K562 (cell line): ENCODE data around the gene BET1L. TPM values are rescaled to one million over a fixed set of nuclear protein-coding genes. Genes with fewer than 3 reads are reported as not detected.
A peak's percentile ranks its signal among the peaks of the same experiment; 100 is the strongest.
"Not testable (repeated sequence)": the region's sequence is repeated elsewhere in the genome, so short reads cannot be mapped to it uniquely, and the experiment has no call there.

Experiments
- ATAC-seq: fragments of 200-7000 bp; cut with Tn5 transposase; 3 replicates; pipeline ENCODE4 v1.9.1; 2020; ENCODE audit warnings: moderate library complexity
- BruUV-seq: library from RNA; stranded (reverse); fragments of 400-500 nt; replicated peaks from 2 replicates; lab custom pipeline; 2021; lab: Mats Ljungman, UMichigan
- CTCF ChIA-PET: fragments of 300-600 bp; formaldehyde crosslinking; extraction: SDS; loops from one replicate; lab custom pipeline; 2021; ENCODE audit warnings: low intra/inter-chr PET ratio; lab: Yijun Ruan, JAX
- POLR2A ChIA-PET: fragments of 300-600, 350-650 bp; sonication (Branson Sonifier 250); formaldehyde crosslinking; extraction: SDS; loops from one replicate; lab custom pipeline; 2021; ENCODE audit warnings: antibody characterized with exemption, inconsistent platforms; lab: Yijun Ruan, JAX
- DNase-seq, 4 experiments: peaks; one replicate each; pipeline versions ENCODE4 v3.0.0 to v3.0.0-alpha.2; 2011 to 2018; ENCODE audit warnings: low spot score in 3 of 4, mixed read lengths in 3 of 4; ENCODE audit errors: extremely low read depth in 1 of 4
- FAIRE-seq: peaks from 2 replicates; lab custom pipeline; 2011; peaks lifted over from hg19 to GRCh38; lab: Jason Lieb, UNC
- H2AFZ ChIP-seq: 2 replicates; pipeline ENCODE4 v1.6.0; 2011; ENCODE audit warnings: low read depth, low read length, control low read depth, inconsistent platforms
- H3K27ac ChIP-seq: fragments of 200-600 bp; 3 replicates; pipeline ENCODE4 v1.8.0; 2011; ENCODE audit warnings: low read depth, mild to moderate bottlenecking, control low read depth, inconsistent platforms, low read length, moderate library complexity, mixed read lengths; ENCODE audit errors: extremely low read depth
- H3K27me3 ChIP-seq, 2 experiments: fragments of 300-600 bp in 1 of 2; 2 replicates in 1 of 2; 3 replicates in 1 of 2; pipeline versions ENCODE4 v1.6.0 to v1.8.0; 2011; ENCODE audit warnings: inconsistent platforms in 2 of 2, low read length in 2 of 2, mild to moderate bottlenecking in 1 of 2, mixed read lengths in 1 of 2, moderate library complexity in 1 of 2; ENCODE audit not compliant: control insufficient read depth in 2 of 2, insufficient read depth in 2 of 2
- H3K36me3 ChIP-seq: fragments of 300-600 bp; 3 replicates; pipeline ENCODE4 v1.8.0; 2011; ENCODE audit warnings: mild to moderate bottlenecking, low read length, inconsistent platforms; ENCODE audit not compliant: control insufficient read depth, insufficient read depth
- H3K4me1 ChIP-seq, 2 experiments: fragments of 200-600 bp in 1 of 2; replicated peaks in 1 of 2; 2 replicates in 1 of 2; 3 replicates in 1 of 2; pipeline versions ENCODE4 v1.5.1 to v1.8.0; 2011; ENCODE audit warnings: inconsistent platforms in 2 of 2, low read length in 2 of 2, mild to moderate bottlenecking in 1 of 2, mixed read lengths in 1 of 2, moderate library complexity in 1 of 2; ENCODE audit not compliant: control insufficient read depth in 2 of 2, insufficient read depth in 2 of 2
- H3K4me2 ChIP-seq: 2 replicates; pipeline ENCODE4 v1.6.1; 2011; ENCODE audit warnings: low read length, control low read depth, inconsistent platforms, mixed read lengths; ENCODE audit not compliant: insufficient read depth
- H3K4me3 ChIP-seq: fragments of 200-600 bp; sonication (generic), shearing (Covaris generic); 2 replicates; pipeline ENCODE4 v1.5.1; 2016; ENCODE audit warnings: control low read depth, inconsistent platforms
- H3K79me2 ChIP-seq: fragments of 200-600 bp; 3 replicates; pipeline ENCODE4 v1.8.0; 2011; ENCODE audit warnings: low read length, inconsistent platforms; ENCODE audit not compliant: control insufficient read depth, insufficient read depth
- H3K9ac ChIP-seq, 2 experiments: 2 replicates each; pipeline versions ENCODE4 v1.6.0 to v1.6.1; 2011; ENCODE audit warnings: low read depth in 2 of 2, low read length in 2 of 2, control low read depth in 1 of 2, inconsistent platforms in 1 of 2, mild to moderate bottlenecking in 1 of 2, mixed read lengths in 1 of 2; ENCODE audit not compliant: insufficient read depth in 1 of 2
- H3K9me1 ChIP-seq: one replicate; pipeline ENCODE4 v1.6.0; 2011; ENCODE audit warnings: inconsistent platforms, mild to moderate bottlenecking, low read length, moderate library complexity; ENCODE audit not compliant: control insufficient read depth, insufficient read depth
- H3K9me3 ChIP-seq: replicated peaks from 2 replicates; pipeline ENCODE4 v1.5.1; 2011; ENCODE audit warnings: low read depth, low read length, inconsistent platforms; ENCODE audit not compliant: control insufficient read depth, insufficient read depth
- H4K20me1 ChIP-seq: replicated peaks from 2 replicates; pipeline ENCODE4 v1.6.1; 2011; ENCODE audit warnings: low read length, inconsistent platforms, mixed read lengths; ENCODE audit not compliant: control insufficient read depth, insufficient read depth
- KLF13 ChIP-seq: fragments of 450-650 bp; IDR thresholded peaks from 2 replicates; pipeline ENCODE4 v1.6.1; 2016; ENCODE audit warnings: missing genetic modification characterization, low read depth, mild to moderate bottlenecking, missing compliant biosample characterization, moderate library complexity, borderline replicate concordance
- RAD21 ChIP-seq, 2 experiments: fragments of 250-450 bp in 1 of 2; fragments of 450-650 bp in 1 of 2; sonication (Bioruptor Pico) in 1 of 2; formaldehyde crosslinking in 1 of 2; IDR thresholded peaks in 1 of 2; conservative IDR thresholded peaks in 1 of 2; 2 replicates each; pipeline versions ENCODE4 v1.4.0 to v1.8.0; 2020 to 2022; ENCODE audit warnings: mild to moderate bottlenecking in 2 of 2, moderate library complexity in 1 of 2
- WGBS: fragments of 100-300 bp; shearing (Covaris generic); methylation state at CpG from one replicate; pipeline ENCODE4 v1.1.6; 2016; ENCODE audit warnings: low coverage, mixed read lengths; ENCODE audit not compliant: insufficient coverage; ENCODE audit errors: missing lambda C conversion rate; 5-methylcytosine and 5-hydroxymethylcytosine counted together
- in situ Hi-C: fragments of 300-500 bp; cut with MboI; formaldehyde crosslinking; loops from 4 replicates; pipeline ENCODE4 v1.15.0; 2018; ENCODE audit warnings: inconsistent platforms, mixed read lengths
- intact Hi-C: fragments of 100-400 bp; cut with micrococcal nuclease; formaldehyde crosslinking; loops from 2 replicates; pipeline ENCODE4 v1.14.2; 2022
- polyA plus RNA-seq, 8 experiments: library from polyadenylated mRNA; depleted of rRNA in 4 of 8; stranded (reverse) in 5 of 8; unstranded in 3 of 8; fragments of >200 nt; fragmentation: Nextera tagmentation in 2 of 8; fragmentation: Illumina TruSeq in 1 of 8; extraction: Ambion mirVana in 2 of 8; extraction: Trizol in 1 of 8; gene quantifications; 2 replicates each; pipeline versions ENCODE4 v1.2.1 to v1.2.3, GENCODE V29; 2011 to 2014; ENCODE audit warnings: inconsistent platforms in 1 of 8, missing spikeins in 1 of 8
- total RNA-seq, 7 experiments: library from RNA; depleted of rRNA in 6 of 7; stranded (reverse); fragments of >200 nt in 6 of 7; fragmentation: Illumina TruSeq in 2 of 7; extraction: Trizol in 2 of 7; gene quantifications; 2 replicates each; pipeline versions ENCODE4 v1.2.1 to v1.2.3, GENCODE V29; 2011 to 2021; ENCODE audit warnings: low replicate concordance in 1 of 7
- TF ChIP-seq, protein P1 (sequence below), 3 experiments: IDR thresholded peaks in 2 of 3; conservative IDR thresholded peaks in 1 of 3; 2 replicates each; pipeline ENCODE4 v1.5.1; 2011 to 2012; ENCODE audit warnings: low read length in 3 of 3, mild to moderate bottlenecking in 3 of 3, control low read depth in 2 of 3, improper control_type of control experiment in 1 of 3, inconsistent platforms in 1 of 3, low read depth in 1 of 3, mixed read lengths in 1 of 3, moderate library complexity in 1 of 3; ENCODE audit not compliant: insufficient read depth in 2 of 3
- TF ChIP-seq, protein P2 (sequence below), 2 experiments: fragments of 450-650 bp; formaldehyde crosslinking in 1 of 2; IDR thresholded peaks; 2 replicates each; pipeline versions ENCODE4 v1.4.0 to v1.6.1; 2014 to 2020; ENCODE audit warnings: mild to moderate bottlenecking in 2 of 2, borderline replicate concordance in 1 of 2, low read depth in 1 of 2

BET1L gene
- total and polyA plus RNA-seq, 9 of the 15 experiments (the other 6 are each of a cell fraction or from before 2014, with no cell fraction given) = 9.9 to 69.1 (median 19.9) TPM

DNA sequence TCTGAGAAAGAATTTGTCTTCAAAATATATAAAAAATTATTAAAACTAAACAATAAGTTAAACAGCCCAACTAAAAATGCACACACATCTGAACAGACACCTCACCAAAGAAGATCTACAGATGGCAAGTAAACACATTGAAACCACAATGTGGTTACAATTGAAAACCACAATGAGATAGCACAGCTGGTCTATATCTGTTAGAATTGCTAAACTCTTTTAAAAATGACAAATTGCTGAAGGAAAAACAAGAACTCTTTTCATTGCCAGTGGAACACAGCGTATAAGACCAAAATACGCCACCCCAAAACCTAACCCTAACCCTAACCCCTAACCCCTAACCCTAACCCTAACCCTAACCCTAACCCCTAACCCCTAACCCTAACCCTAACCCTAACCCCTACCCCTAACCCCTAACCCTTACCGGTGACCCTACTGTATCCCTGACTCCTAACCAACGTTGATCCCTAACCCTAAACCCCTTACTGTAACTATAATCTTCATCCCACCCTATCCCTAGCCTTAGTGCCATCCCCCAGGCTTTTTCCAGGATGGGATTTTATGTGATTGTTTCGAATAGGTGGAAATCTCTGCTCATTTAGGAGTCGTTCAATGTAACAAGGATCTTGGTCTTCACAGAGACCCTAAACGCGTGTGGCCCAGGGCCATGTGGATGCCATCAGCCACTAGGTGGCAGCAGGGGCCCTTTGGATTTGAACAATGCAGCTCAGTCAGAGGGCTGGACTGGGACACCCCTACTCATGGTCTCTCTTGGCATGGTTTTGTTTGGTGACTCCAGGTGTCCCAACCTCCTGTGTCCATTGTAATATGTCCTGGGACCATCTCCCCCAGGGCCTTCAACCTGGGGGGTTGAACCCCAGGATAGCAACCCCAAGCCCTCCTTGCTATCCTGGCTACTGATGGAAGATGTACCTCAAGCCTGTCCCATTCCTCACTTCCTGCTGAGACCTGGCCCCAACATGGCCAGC, 15.4 kb downstream of the BET1L start:
- TF ChIP-seq RAD21 (CRISPR knock-in tag; conservative IDR thresholded peaks at IDR 0.05 in 1 of 2, IDR thresholded peaks at IDR 0.05 in 1 of 2) (peak; percentile 24 to 56; a peak in 2 of 4 replicates), KLF13 (tag) (0 out of 2 replicates have a peak, but pooled peaks have one; percentile 24)
- TF ChIP-seq, protein P1, sequence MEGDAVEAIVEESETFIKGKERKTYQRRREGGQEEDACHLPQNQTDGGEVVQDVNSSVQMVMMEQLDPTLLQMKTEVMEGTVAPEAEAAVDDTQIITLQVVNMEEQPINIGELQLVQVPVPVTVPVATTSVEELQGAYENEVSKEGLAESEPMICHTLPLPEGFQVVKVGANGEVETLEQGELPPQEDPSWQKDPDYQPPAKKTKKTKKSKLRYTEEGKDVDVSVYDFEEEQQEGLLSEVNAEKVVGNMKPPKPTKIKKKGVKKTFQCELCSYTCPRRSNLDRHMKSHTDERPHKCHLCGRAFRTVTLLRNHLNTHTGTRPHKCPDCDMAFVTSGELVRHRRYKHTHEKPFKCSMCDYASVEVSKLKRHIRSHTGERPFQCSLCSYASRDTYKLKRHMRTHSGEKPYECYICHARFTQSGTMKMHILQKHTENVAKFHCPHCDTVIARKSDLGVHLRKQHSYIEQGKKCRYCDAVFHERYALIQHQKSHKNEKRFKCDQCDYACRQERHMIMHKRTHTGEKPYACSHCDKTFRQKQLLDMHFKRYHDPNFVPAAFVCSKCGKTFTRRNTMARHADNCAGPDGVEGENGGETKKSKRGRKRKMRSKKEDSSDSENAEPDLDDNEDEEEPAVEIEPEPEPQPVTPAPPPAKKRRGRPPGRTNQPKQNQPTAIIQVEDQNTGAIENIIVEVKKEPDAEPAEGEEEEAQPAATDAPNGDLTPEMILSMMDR (IDR thresholded peaks at IDR 0.05 in 2 of 3, conservative IDR thresholded peaks at IDR 0.05 in 1 of 3; ENCODE audit: insufficient read depth in 2 of 3, low read depth in 1 of 3, low read length in 3 of 3) = peak; percentile 24 to 45 (median 28); a peak in 4 of 6 replicates
- TF ChIP-seq, protein P2, sequence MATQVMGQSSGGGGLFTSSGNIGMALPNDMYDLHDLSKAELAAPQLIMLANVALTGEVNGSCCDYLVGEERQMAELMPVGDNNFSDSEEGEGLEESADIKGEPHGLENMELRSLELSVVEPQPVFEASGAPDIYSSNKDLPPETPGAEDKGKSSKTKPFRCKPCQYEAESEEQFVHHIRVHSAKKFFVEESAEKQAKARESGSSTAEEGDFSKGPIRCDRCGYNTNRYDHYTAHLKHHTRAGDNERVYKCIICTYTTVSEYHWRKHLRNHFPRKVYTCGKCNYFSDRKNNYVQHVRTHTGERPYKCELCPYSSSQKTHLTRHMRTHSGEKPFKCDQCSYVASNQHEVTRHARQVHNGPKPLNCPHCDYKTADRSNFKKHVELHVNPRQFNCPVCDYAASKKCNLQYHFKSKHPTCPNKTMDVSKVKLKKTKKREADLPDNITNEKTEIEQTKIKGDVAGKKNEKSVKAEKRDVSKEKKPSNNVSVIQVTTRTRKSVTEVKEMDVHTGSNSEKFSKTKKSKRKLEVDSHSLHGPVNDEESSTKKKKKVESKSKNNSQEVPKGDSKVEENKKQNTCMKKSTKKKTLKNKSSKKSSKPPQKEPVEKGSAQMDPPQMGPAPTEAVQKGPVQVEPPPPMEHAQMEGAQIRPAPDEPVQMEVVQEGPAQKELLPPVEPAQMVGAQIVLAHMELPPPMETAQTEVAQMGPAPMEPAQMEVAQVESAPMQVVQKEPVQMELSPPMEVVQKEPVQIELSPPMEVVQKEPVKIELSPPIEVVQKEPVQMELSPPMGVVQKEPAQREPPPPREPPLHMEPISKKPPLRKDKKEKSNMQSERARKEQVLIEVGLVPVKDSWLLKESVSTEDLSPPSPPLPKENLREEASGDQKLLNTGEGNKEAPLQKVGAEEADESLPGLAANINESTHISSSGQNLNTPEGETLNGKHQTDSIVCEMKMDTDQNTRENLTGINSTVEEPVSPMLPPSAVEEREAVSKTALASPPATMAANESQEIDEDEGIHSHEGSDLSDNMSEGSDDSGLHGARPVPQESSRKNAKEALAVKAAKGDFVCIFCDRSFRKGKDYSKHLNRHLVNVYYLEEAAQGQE (IDR thresholded peaks at IDR 0.05; ENCODE audit: borderline replicate concordance) = peak; percentile 29; the same call in 1 of the 2 replicates
- TF ChIP-seq, protein P2 (CRISPR knock-in tag; IDR thresholded peaks at IDR 0.05; ENCODE audit: low read depth) = not testable (repeated sequence)
- DNase-seq, H3K36me3 ChIP-seq, H2AFZ ChIP-seq, H4K20me1 ChIP-seq, H3K9ac ChIP-seq, H3K4me3 ChIP-seq, H3K4me2 ChIP-seq, intact Hi-C loops, H3K79me2 ChIP-seq, H3K9me3 ChIP-seq, BruUV-seq, H3K9me1 ChIP-seq, H3K27me3 ChIP-seq, CTCF ChIA-PET, H3K27ac ChIP-seq, POLR2A ChIA-PET, H3K4me1 ChIP-seq: not testable (repeated sequence)
- in situ Hi-C loops = loop anchor here (5.0 kb wide), 1 partner anchor 54 kb away; no protein-coding TSS in a partner anchor
- 33% methylated on average over 4 of the region's 8 CpGs for WGBS
- peak; percentile 96 for ATAC-seq
- peak; percentile 96 for FAIRE-seq
